Breast epithelium (tissue), 3 donors: Measurements from ENCODE around the gene SLC30A7.

Source experiments
- CTCF ChIP-seq, 3 donors: fragments of 450-650 bp; IDR thresholded peaks; one replicate each; pipeline ENCODE4 v1.5.1; 2016 to 2017; ENCODE audit warnings: antibody characterized with exemption in 3 of 3, mild to moderate bottlenecking in 3 of 3, moderate library complexity in 3 of 3
- POLR2A ChIP-seq: fragments of 450-650 bp; IDR thresholded peaks from one replicate; pipeline ENCODE4 v1.6.1; 2016; ENCODE audit warnings: antibody characterized with exemption, mild to moderate bottlenecking, moderate library complexity

- TF ChIP-seq CTCF (IDR thresholded peaks at IDR 0.05) (no peak), POLR2A (no peak)
Measured at GRCh38 chr1:100851726-100852125, 44.2 kb upstream of the SLC30A7 start.
